ENCODE results near the gene STXBP6.
"Not testable (repeated sequence)": the region's sequence is repeated elsewhere in the genome, so short reads cannot be mapped to it uniquely, and the experiment has no call there.

The STXBP6 gene

GRCh38 chr14:24964591-24964990 is 85.4 kb downstream of the STXBP6 start:
- TF ChIP-seq EZH2phosphoT487 (IDR thresholded peaks at IDR 0.05; ENCODE audit: borderline replicate concordance, low read length) (no peak), CTCF (IDR thresholded peaks at IDR 0.05; ENCODE audit: low read depth, low read length, poor library complexity, severe bottlenecking) (no peak)
- no peak overlapping the region for H3K4me2 ChIP-seq (ENCODE audit: low read length)
- no peak overlapping the region for H3K4me3 ChIP-seq (ENCODE audit: low read length)
- no peak overlapping the region for H3K27ac ChIP-seq (ENCODE audit: low read depth, low read length)
- H3K36me3 ChIP-seq (ENCODE audit: control insufficient read depth, low read length) = no peaks in the 10 kb centered on the region
- H3K9me3 ChIP-seq (ENCODE audit: control insufficient read depth, insufficient read depth, low read length) = no peaks in the 10 kb centered on the region
- H3F3A ChIP-seq (ENCODE audit: control insufficient read depth, insufficient read depth) = no peaks in the 10 kb centered on the region
- no peaks in the 10 kb centered on the region for H3K9me2 ChIP-seq (replicated peaks; ENCODE audit: control insufficient read depth, low read length)
- H3K27me3 ChIP-seq (ENCODE audit: control insufficient read depth, low read length) = no peaks in the 10 kb centered on the region
- no peaks in the 10 kb centered on the region for H3K79me2 ChIP-seq (ENCODE audit: control insufficient read depth, low read length)
- H3K4me1 ChIP-seq (ENCODE audit: control insufficient read depth, low read length) = no peaks in the 10 kb centered on the region
- H4K20me1 ChIP-seq (ENCODE audit: control insufficient read depth, insufficient read depth, low read depth, low read length) = no peaks in the 10 kb centered on the region

GRCh38 chr14:24964048-24964447 is 85.9 kb downstream of the STXBP6 start:
- no peak overlapping the region for H3K27ac ChIP-seq (ENCODE audit: low read depth, low read length)
- H3K4me2 ChIP-seq (ENCODE audit: low read length) = no peak overlapping the region
- no peaks in the 10 kb centered on the region for H3K4me1 ChIP-seq (ENCODE audit: control insufficient read depth, low read length)
- H3F3A ChIP-seq (ENCODE audit: control insufficient read depth, insufficient read depth) = no peaks in the 10 kb centered on the region
- no peaks in the 10 kb centered on the region for H3K79me2 ChIP-seq (ENCODE audit: control insufficient read depth, low read length)
- no peaks in the 10 kb centered on the region for H4K20me1 ChIP-seq (ENCODE audit: control insufficient read depth, insufficient read depth, low read depth, low read length)
- no peak overlapping the region for H3K4me3 ChIP-seq (ENCODE audit: low read length)
- H3K27me3 ChIP-seq (ENCODE audit: control insufficient read depth, low read length) = no peaks in the 10 kb centered on the region
- no peaks in the 10 kb centered on the region for H3K9me2 ChIP-seq (replicated peaks; ENCODE audit: control insufficient read depth, low read length)
- no peaks in the 10 kb centered on the region for H3K9me3 ChIP-seq (ENCODE audit: control insufficient read depth, insufficient read depth, low read length)
- H3K36me3 ChIP-seq (ENCODE audit: control insufficient read depth, low read length) = no peaks in the 10 kb centered on the region
- TF ChIP-seq EZH2phosphoT487 (IDR thresholded peaks at IDR 0.05; ENCODE audit: borderline replicate concordance, low read length) (no peak), CTCF (IDR thresholded peaks at IDR 0.05; ENCODE audit: low read depth, low read length, poor library complexity, severe bottlenecking) (no peak)

- H3F3A ChIP-seq (ENCODE audit: control insufficient read depth, insufficient read depth); H3K9me3 ChIP-seq (ENCODE audit: control insufficient read depth, insufficient read depth, low read length); H3K27ac ChIP-seq (ENCODE audit: low read depth, low read length); H3K4me3 ChIP-seq (ENCODE audit: low read length); H3K79me2 ChIP-seq (ENCODE audit: control insufficient read depth, low read length); H3K36me3 ChIP-seq (ENCODE audit: control insufficient read depth, low read length); H3K4me2 ChIP-seq (ENCODE audit: low read length); H3K4me1 ChIP-seq (ENCODE audit: control insufficient read depth, low read length); H3K27me3 ChIP-seq (ENCODE audit: control insufficient read depth, low read length); H4K20me1 ChIP-seq (ENCODE audit: control insufficient read depth, insufficient read depth, low read depth, low read length); H3K9me2 ChIP-seq (replicated peaks; ENCODE audit: control insufficient read depth, low read length): not testable (repeated sequence)
Measured at GRCh38 chr14:24962118-24962517, 87.8 kb downstream of the STXBP6 start.

- no peaks in the 10 kb centered on the region for H3F3A ChIP-seq (ENCODE audit: control insufficient read depth, insufficient read depth)
- H3K4me2 ChIP-seq (ENCODE audit: low read length) = no peak overlapping the region
- H3K36me3 ChIP-seq (ENCODE audit: control insufficient read depth, low read length) = no peaks in the 10 kb centered on the region
- H3K4me1 ChIP-seq (ENCODE audit: control insufficient read depth, low read length) = no peaks in the 10 kb centered on the region
- H3K27ac ChIP-seq (ENCODE audit: low read depth, low read length) = no peak overlapping the region
- H3K9me3 ChIP-seq (ENCODE audit: control insufficient read depth, insufficient read depth, low read length) = no peaks in the 10 kb centered on the region
- no peaks in the 10 kb centered on the region for H3K9me2 ChIP-seq (replicated peaks; ENCODE audit: control insufficient read depth, low read length)
- no peaks in the 10 kb centered on the region for H3K27me3 ChIP-seq (ENCODE audit: control insufficient read depth, low read length)
- H3K4me3 ChIP-seq (ENCODE audit: low read length) = no peak overlapping the region
- no peaks in the 10 kb centered on the region for H3K79me2 ChIP-seq (ENCODE audit: control insufficient read depth, low read length)
- H4K20me1 ChIP-seq (ENCODE audit: control insufficient read depth, insufficient read depth, low read depth, low read length) = no peaks in the 10 kb centered on the region
- TF ChIP-seq EZH2phosphoT487 (IDR thresholded peaks at IDR 0.05; ENCODE audit: borderline replicate concordance, low read length) (no peak), CTCF (IDR thresholded peaks at IDR 0.05; ENCODE audit: low read depth, low read length, poor library complexity, severe bottlenecking) (no peak)
Measured at GRCh38 chr14:24960816-24961215, 89.1 kb downstream of the STXBP6 start.
